ENCODE data around the gene NOP14. TPM values are rescaled to one million over a fixed set of nuclear protein-coding genes. Genes with fewer than 3 reads are reported as not detected.

NOP14 gene
- total and polyA plus RNA-seq, 2 of the 8 experiments (the other 6 are each of a cell fraction or from before 2014, with no cell fraction given) = 8.6 to 45.3 TPM

GRCh38 chr4:2923668-2924173 lies 39.5 kb downstream of the NOP14 start:
- H3K18ac ChIP-seq (ENCODE audit: extremely low read depth, low read length) = peak overlapping the region; percentile 48; the same call in 1 of the 2 replicates
- peaks cover 3 to 14% (median 8%) of the 10 kb centered on the region in 4 experiments; a peak in 6 of 7 replicates for H3K4me1 ChIP-seq (replicated peaks in 1 of 4; ENCODE audit: control insufficient read depth in 3 of 4, insufficient read depth in 4 of 4, low read length in 3 of 4)
- peak overlapping the region; percentile 18 for H2BK120ac ChIP-seq (replicated peaks; ENCODE audit: low read depth, low read length)
- H3K4ac ChIP-seq (replicated peaks; ENCODE audit: insufficient read length, low read depth, low read length) = no peak overlapping the region
- peak overlapping the region; percentile 97; the same call in 1 of the 2 replicates for H2BK12ac ChIP-seq (ENCODE audit: low read depth, low read length)
- no peaks in the 10 kb centered on the region; the same call in none of the 2 replicates for H3K79me1 ChIP-seq (ENCODE audit: low read depth, low read length)
- CTCF ChIA-PET (ENCODE audit: partially characterized antibody) = interaction anchor here (0.8 to 3.7 kb wide), 5 partner anchors 9 to 32 kb away, joined by 3 to 13 read pairs (median 4); no protein-coding TSS in a partner anchor
- no peak overlapping the region for H3K4me2 ChIP-seq (ENCODE audit: insufficient read depth in 1 of 2, low read depth in 2 of 2, low read length in 2 of 2)
- POLR2A ChIA-PET (ENCODE audit: partially characterized antibody) = interaction anchor here (1.2 to 5.7 kb wide), 9 partner anchors 9 to 167 kb away, joined by 3 to 45 read pairs (median 5); partner anchors contain the start of gene TNIP2
- no peak overlapping the region for H3K23ac ChIP-seq (ENCODE audit: insufficient read length)
- H4K91ac ChIP-seq (replicated peaks; ENCODE audit: insufficient read length, low read length) = peak overlapping the region; percentile 49
- H2BK15ac ChIP-seq (ENCODE audit: low read length) = no peak overlapping the region; the same call in 1 of the 2 replicates
- 93% methylated on average over 16 of the region's 16 CpGs; no CpG with 5 or more reads in 1 of the 2 experiments for WGBS, 2 experiments (ENCODE audit: extremely low coverage in 1 of 2, insufficient coverage in 1 of 2, insufficient read length in 1 of 2, insufficient replicate concordance in 2 of 2, low coverage in 1 of 2, low lambda C conversion rate in 2 of 2, missing lambda C conversion rate in 1 of 2)
- H4K8ac ChIP-seq (ENCODE audit: extremely low read depth, insufficient read depth, low read length) = 0 out of 2 replicates have a peak overlapping the region, but pooled peaks have one; percentile 36
- H3K79me2 ChIP-seq (ENCODE audit: control insufficient read depth in 1 of 2, insufficient read depth in 2 of 2, low read length in 2 of 2) = no peaks in the 10 kb centered on the region; a peak in 2 of 4 replicates
- H4K20me1 ChIP-seq (replicated peaks in 1 of 2; ENCODE audit: control insufficient read depth in 1 of 2, insufficient read depth in 2 of 2, low read length in 2 of 2) = peaks cover 0 to 2% of the 10 kb centered on the region in 2 experiments
- DNase-seq (ENCODE audit: low read depth in 1 of 2, low spot score in 2 of 2) (no peak), FAIRE-seq (no peak)
- H3K9ac ChIP-seq (replicated peaks in 1 of 4; ENCODE audit: extremely low read depth in 1 of 4, low read depth in 3 of 4, low read length in 3 of 4) = no peak overlapping the region
- no peak overlapping the region for H3K14ac ChIP-seq (ENCODE audit: insufficient read length)
- peak overlapping the region; percentile 92; the same call in 1 of the 2 replicates for H2AK5ac ChIP-seq (ENCODE audit: low read depth, low read length)
- H3K23me2 ChIP-seq (ENCODE audit: low read depth, low read length) = no peaks in the 10 kb centered on the region
- TF ChIP-seq EP300 (IDR thresholded peaks at IDR 0.05; ENCODE audit: borderline replicate concordance in 1 of 2, low read depth in 2 of 2, low read length in 2 of 2) (no peak), CBX8 (IDR thresholded peaks at IDR 0.05; ENCODE audit: borderline replicate concordance, low read depth, low read length) (no peak)
- H3K4me3 ChIP-seq (ENCODE audit: extremely low read depth in 1 of 4, insufficient read depth in 2 of 4, low read depth in 3 of 4, low read length in 4 of 4) = no peak overlapping the region
- no peaks in the 10 kb centered on the region for H3K27me3 ChIP-seq (replicated peaks in 1 of 4; ENCODE audit: control insufficient read depth in 3 of 4, extremely low read depth in 1 of 4, insufficient read depth in 3 of 4, low read length in 3 of 4)
- H2AFZ ChIP-seq (ENCODE audit: low read length) = no peak overlapping the region
- peaks cover 0 to 30% (median 8%) of the 10 kb centered on the region in 4 experiments; a peak in 7 of 8 replicates for H3K36me3 ChIP-seq (ENCODE audit: control insufficient read depth in 2 of 4, insufficient read depth in 4 of 4, low read length in 3 of 4)
- no peak overlapping the region for H4K5ac ChIP-seq (ENCODE audit: insufficient read length, low read depth, low read length)
- 0 out of 2 replicates have a peak overlapping the region, but pooled peaks have one; percentile 49 for H3K27ac ChIP-seq (ENCODE audit: low read depth, low read length)
- H3K56ac ChIP-seq (replicated peaks; ENCODE audit: insufficient read length, low read depth, low read length) = no peak overlapping the region
- H2BK20ac ChIP-seq (ENCODE audit: low read length) = no peak overlapping the region
- peaks cover 0 to 8% of the 10 kb centered on the region in 2 experiments; a peak in 1 of 4 replicates for H3K9me3 ChIP-seq (ENCODE audit: insufficient read depth in 2 of 2, low read depth in 1 of 2, low read length in 1 of 2)
- H2BK5ac ChIP-seq (ENCODE audit: low read depth, low read length) = peak overlapping the region; percentile 84
